NT2/D1 (cell line): ENCODE results near the gene HOXB9.

ENCODE experiments used
- SUZ12 ChIP-seq: IDR thresholded peaks from 2 replicates; pipeline ENCODE4 v1.6.1; 2011; ENCODE audit not compliant: insufficient read length, insufficient read depth; ENCODE audit errors: extremely low read depth
- YY1 ChIP-seq: IDR thresholded peaks from 2 replicates; pipeline ENCODE4 v1.6.1; 2011; ENCODE audit not compliant: insufficient read length, insufficient read depth
- ZNF274 ChIP-seq: IDR thresholded peaks from 2 replicates; pipeline ENCODE4 v1.6.1; 2011; ENCODE audit warnings: mild to moderate bottlenecking, low read depth, low read length

DNA sequence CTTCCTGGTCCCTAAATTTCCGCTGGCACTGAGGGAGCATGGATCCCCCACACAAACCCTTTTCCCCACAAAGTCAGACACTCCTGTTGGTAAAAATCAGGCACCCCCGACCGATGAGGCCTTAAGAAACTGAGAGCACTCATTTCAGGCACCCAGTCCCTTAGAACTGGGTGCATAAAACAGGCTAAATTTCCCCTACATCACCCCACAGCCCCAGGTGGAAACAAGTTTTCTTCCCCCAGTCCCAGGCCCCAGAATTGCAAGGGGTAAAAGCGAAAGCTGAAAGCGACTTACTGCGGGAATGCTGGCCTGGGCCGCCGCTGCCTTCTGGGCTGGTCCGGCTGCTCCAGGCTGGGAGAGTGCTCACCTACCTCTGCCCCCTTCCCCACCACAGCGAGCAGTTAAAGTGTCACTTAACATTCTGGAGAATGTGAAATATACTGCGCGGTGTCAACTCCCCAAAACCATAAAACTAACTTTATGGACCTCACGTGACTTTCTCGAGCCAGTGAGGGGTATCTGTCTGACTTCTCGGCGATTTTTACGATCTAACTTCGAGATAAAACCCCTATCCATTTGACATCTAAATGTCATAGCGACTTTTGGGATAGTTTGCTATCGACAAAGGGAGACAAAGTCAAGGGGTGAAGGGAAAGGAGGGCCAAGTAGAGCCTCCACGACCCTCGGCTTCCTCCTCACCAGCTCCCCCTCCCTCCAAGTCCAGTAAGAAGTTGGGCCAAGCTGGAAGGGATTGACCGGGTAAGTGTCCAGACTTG is 36.1 kb downstream of the HOXB9 start, which contains the start of gene HOXB3:
- TF ChIP-seq YY1 (no peak), SUZ12 (no peak), ZNF274 (no peak)
